Fibroblast of peridontal ligament (primary cell): ENCODE measurements around the gene PRDX5.
A peak's percentile ranks its signal among the peaks of the same experiment; 100 is the strongest.

ENCODE experiments used
- DNase-seq: peaks from one replicate; pipeline ENCODE4 v3.0.0-alpha.2; 2010; ENCODE audit errors: extremely low read depth

Gene PRDX5

DNA sequence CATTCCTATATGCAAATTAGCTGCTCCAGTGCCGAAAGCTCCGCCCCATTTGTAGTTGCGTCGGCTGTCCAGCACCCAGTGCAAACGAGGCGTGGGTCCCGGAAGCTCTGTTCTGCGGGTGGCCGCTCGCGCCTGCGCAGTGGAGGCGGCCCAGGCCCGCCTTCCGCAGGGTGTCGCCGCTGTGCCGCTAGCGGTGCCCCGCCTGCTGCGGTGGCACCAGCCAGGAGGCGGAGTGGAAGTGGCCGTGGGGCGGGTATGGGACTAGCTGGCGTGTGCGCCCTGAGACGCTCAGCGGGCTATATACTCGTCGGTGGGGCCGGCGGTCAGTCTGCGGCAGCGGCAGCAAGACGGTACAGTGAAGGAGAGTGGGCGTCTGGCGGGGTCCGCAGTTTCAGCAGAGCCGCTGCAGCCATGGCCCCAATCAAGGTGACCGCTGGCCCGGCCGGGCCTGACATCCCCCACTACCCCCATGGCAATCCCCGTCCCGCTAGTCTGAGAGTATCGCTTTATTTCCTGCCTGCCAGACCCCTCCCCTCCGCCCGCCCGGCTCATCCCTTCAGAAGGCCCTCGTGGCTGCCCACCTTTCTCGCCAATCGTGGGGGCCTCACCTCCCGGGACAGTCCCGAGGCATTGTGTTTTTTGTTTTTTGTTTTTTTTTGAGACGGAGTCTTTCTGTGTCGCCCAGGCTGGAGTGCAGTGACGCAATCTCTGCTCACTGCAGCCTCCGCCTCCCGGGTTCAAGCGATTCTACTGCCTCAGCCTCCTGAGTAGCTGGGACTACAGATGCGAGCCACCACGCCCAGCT, at the start of gene PRDX5:
TSS of gene PRDX5 (plus strand) at position 161 of the 805 bp plus-strand sequence. CDS start at position 256, 95 bp downstream.
- peak; percentile 94 for DNase-seq

DNA sequence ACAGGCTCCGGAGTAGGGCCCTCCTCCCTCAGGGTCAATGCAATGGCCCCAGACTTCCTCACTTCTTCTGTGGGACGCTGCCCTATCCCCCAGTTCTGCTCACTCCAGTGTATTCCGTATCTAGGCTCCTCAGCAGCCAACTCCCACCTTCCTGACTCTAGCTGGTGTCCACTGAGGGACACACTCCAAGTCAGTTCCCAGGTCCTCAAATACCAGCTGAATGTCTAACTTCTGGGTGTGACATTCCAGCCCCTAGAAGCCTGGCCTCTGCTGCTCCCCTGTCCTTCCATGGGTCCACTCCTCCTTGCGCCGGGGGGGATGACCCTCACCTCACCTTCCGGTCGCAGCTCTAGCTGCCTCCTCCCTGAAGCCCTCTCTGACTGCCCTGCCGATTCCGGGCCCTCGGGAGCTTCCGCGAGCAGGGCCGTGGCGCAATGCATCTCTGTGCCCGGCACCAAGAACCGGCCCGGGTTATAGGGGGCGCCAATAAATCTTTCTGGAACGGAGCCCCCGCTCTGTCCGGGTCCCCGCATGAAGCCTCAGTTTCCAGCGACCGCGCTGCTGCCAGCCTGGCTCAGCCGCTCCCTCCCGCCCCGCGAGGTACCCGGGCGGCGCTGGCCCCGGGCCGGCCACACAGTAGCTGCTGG, 48.9 kb upstream of the PRDX5 start:
- DNase-seq: peak; percentile 31

DNA sequence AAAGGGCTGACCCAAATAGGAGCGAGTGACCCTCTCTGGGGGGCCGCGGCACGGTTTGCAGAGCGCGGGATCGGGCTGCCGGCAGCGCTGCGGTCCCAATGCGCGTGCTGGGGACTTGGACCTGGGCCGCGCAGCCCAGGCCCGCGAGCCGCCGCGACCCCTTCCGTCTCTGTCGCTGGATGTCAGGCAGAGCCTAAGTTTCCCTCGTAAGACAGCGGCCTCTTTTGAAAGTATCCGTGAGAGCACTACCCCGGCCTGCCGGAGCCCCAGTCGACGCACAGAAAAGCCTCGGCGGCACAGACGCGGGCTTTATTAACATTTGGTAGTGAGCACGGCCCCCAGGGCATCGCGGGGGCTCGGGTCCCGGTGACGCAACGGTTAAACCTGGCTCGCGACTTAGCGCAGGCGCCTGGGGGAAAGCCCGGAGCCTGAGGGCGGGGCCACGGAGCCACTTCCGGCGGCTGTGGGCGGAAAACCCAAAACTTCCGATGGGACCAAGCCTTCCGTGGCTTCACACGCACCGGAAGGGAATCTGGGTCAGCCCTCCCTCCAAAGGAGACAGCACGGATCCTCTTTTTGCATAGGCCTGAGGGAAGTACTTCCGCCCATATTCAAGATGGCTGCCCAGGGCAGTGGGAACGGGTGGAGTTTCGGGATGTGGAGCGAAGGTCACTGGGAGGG, 48.2 kb upstream of the PRDX5 start:
- DNase-seq: peak; percentile 100

DNA sequence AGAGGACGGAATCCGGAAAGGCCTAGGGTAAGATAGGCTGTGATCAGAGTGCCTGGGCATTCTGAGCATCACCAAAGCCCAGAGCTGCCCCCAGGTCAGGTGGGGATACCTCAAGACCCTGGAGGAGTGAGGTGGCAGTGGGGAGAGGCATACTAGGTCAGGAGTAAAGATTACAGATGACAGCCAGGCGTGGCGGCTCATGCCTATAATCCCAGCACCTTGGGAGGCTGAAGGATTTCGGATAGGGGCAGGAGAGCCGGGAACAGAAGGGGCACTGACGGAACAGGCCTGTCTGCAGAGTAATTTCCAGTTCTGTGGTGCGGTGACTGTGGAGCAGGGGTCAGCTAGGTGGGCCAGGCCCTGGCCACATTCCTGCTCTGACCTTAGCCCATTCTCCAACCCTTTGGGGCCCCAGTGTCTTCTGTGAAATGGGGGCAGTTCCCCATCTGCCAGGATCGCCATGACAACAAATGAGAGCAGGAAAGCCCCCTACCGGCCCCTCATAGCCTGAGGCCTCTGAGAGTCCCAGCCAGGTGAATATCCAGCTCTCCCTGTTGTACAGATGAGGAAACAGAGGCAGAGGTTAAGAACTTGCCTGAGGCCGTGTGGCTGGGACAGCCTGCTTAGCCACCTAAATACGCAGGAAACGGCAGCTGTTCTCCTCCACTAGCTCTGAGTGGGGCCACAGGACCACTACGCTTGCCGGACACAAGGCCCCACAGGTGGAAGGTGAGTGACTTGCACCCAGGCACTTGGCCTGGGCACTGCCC, 42.7 kb upstream of the PRDX5 start:
- no peak for DNase-seq

DNA sequence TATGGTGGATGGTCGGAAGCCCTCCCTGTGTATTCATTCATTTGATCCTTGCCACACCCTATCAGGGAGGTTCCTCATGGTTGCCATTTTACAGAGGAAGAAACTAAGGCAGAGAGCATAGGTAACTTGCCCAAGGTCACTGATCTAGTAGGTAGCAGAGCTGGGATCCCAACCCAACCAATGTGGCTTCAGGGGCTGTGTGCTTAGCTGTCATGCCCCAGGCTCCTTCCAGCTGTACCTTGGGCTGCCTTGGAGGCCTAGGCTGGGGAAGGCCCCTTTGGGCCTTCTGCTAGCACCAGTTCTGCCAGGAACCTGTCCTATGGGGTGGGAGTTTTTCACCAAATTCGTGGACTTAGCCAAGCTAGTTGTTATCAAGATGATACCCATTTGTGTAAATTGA, 42.1 kb upstream of the PRDX5 start:
- no peak for DNase-seq

DNA sequence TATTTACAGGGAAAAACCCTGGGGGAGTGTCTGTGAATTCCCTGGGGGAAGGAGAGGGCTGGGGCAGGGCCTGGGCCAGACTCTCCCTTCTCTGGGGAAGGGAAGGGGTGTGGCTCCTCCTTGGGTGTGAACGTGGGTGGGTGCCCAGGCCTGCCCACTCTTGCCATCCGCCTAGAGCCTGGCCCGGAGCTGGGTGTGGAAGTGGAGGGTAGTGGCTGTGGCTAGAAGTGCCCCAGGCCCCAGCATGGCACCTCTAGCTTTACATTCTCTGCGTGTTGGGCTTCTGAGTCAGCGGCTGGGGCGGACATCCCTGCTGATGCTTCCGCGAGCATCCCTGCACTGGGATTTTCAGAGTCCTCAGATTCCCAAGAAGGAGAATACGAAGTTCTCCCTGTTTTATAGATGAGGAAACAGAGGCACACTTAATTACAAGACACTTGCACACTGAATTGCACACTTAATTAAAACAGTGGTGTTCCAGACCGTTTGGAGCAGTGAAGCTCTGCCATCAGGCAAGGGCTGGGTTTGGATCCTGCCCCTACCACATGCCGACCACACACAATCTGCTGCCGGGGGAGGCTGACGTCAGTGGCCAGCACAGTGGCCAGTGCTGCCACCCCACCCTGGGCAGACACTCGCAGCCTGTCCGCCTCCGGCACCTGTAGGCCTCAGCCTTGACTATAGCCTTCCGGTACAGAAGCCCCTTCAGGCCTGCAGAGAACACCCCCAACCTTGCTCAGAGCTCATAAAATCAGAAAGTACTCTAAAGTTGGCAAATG, 41.1 kb upstream of the PRDX5 start:
- no peak for DNase-seq

DNA sequence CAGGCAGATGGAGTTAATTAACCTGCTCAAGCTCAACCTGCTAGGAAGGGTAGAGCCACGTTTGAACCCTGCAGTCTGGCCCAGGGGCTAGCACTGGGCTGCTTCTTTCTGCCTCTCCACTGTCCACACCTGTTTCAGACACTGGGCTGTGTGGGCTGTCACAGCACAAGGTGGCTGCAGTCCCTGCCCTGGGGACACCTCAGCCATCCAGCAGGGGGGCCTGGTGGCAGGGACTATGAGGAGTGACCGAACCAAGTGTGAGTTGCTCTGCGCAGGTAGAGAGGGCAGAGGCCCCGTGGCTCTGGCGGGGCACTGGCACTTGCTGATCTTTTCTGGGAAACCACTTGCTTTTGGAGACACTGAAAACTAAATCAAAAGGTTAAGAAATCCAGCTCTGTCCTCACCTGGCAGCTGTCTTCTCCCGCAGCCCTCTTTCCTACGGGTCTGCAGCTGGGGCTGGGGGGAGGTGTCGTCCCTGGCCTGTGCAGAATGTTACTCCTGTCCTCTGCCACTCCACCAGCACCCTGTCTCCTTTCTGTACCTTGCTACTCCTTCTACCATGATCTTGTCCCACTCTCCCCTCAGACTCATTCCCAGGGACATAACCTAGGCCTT, 39.2 kb upstream of the PRDX5 start:
- no peak for DNase-seq

DNA sequence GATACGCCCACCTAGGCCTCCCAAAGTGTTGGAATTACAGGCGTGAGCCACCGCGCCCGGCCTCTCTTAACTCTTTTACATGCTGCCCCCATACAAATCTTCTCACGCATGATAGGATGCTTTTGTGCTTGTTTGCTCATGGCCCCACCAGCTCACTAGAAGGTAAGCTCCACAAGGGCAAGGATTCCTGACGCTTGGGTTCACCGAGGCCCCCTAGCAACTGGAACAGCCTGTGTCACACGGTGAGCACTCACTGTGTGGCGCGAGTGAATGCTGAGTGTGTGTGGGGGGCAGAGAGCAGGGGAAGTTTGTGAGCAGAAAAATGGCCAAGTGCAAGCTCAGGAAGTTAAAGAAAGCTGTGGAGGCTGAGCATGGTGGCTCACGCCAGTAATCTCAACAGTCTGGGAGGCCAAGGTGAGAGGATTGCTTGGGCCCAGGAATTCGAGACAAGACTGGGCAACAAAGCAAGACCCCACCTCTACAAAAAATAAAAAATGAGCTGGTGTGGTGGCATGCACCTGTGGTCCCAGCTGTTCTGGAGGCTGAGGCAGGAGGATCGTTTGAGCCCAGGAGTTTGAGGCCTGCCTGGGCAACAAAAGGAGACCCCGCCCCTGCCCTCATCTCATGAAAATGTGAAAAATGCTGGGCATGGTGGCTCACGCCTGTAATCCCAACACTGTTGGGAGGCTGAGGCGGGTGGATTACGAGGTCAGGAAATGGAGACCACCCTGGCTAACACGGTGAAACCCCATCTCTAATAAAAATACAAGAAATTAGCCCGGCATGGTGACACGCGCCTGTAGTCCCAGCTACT, 35.8 kb upstream of the PRDX5 start:
- no peak for DNase-seq

DNA sequence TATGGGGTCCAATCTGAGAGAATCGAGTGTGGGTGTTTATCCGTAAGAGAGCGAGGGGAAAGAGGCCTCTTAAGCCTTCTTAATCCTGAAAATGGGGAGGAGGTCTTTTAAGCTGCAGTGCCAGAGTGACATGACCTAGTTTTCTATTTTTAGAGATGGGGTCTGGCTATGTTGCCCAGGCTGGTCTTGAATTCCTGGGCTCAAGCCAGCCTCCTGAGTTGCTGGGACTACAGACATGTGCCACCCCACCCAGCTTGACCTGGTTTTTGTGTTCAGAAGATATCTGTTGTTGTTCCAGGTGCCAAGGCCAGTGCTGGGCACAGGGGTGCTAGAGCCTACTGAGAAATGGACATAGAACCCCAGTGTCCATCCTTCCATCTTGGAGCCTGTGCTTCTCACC, 34.8 kb upstream of the PRDX5 start:
- DNase-seq: no peak

DNA sequence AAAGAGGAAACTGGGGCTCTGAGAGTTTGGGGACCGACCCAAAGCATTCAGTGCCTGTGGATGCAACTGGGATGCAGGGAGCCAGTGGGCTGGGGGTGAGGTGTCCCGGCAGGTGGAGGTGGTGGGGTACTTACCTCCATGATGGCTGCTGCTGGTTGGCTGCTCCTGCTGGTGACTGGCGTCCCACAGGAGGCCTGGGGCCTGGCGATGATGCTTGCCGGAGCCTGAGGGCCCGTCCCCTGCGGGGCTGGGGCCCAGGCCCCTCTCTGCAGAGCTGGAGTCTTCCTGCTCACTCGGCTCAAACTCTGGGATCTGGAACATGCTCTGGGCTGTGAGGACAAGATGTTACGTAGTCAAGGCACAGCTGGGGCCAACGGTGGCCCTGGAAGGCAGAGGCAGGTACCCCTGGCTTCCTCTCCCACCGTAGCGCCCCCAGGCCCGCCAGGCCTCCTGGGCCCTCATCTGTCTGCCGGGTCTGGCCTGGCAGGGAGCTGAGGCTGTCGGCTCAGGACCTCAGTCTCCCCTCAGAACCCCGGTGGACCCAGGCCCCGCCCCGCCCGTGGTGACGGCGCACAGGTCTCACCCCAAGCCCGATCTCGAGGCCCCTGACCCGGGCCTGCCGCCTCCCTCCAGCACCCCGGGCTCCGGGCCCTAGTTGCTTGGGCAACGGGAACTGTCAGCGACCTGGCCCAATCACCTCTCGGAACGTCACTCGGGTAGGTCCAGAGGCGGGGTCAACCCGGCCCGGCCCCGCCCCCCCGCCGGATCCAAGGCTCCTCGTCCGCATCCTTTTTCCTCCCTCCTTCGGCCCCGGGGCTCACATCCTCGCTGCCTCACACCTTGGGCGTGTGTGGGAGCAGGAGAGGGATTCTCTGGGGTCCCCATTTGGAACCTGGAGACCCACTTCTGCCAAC, 33.6 kb upstream of the PRDX5 start, which contains the start of gene BAD:
TSS of gene BAD (minus strand) at position 618 of the 914 bp plus-strand sequence. CDS start at position 321, 297 bp downstream.
- peak; percentile 88 for DNase-seq

DNA sequence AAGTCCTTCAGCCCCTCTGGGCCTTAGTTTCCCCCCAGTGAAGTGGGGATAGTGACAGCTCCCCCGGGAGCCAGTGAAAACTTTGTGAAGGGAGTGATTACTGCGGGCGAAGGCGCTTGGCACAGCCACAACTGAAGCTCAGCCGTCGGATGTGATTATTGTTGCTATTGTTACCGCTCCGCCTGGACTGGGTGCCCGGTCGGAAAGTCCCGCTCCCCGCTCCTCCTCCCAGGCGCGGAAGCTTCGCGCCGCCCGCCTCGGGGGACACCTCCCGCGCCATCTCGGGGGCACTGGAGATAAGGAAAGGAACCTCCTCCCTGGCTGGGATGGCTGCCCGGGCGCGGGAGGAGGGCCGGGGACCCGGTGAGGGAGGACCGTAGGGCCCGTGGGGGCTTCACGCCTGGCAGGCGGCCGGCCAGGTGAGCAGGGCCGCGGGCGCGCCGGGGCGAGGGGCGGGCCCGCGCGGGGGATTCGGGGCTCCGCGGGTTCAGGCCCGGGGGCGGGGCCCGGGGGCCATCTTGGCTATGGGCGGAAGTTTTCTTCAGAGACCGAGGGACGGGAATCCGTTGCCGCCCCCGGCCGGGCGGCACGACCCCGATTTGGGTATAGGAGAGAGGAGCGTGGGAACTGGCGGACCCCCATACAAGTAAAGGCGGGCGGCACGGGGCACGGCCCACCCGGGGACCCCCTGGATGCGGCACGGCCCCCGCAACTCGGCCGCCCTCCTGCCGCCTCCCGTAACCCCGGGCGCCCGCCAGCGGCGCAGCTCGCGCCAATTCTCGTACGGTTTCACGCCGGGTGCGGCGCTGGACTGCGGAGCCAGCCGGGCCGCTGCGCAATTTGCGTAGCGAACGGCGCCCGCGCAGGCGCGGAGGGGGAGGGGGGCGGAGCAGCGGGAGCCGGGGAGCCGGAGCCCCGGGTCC, 32.7 kb upstream of the PRDX5 start, which contains the start of gene GPR137:
TSS of gene GPR137 (plus strand) at position 887 of the 923 bp plus-strand sequence. CDS start 677 bp downstream, outside the sequence.
- DNase-seq: peak; percentile 55

DNA sequence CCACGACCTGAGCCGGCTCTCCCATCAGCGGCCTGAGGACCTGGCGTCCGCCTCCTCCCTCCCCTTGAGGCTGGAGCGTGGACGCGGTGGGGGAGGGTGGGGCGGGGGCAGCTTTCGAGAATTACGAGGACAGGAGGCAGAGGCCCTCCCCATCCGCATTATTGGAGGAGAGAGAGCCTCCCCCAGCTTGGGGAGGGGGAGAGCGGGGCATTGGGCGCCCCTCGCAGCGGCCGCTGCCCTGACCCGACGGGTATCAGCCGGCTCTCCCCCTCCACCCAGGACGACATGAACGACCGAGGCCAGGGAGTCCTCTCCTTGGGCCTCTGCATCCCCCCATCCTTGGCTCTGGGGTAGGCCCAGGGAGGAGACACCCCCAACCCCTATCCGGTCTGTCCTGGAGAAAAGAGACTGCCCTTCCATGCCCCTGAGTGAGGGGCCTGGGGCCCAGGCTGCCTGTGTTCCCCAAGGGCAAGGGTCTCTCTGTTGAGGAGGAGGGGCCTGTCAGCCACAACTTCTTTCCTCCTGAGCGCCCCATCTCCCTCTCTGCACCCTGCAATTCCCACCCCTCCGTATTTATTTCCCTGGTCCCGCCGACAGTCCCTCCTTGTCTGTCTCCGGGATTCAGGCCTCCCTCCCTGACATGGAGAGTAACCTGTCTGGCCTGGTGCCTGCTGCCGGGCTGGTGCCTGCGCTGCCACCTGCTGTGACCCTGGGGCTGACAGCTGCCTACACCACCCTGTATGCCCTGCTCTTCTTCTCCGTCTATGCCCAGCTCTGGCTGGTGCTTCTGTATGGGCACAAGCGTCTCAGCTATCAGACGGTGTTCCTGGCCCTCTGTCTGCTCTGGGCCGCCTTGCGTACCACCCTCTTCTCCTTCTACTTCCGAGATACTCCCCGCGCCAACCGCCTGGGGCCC, 31.8 kb upstream of the PRDX5 start:
- no peak for DNase-seq

DNA sequence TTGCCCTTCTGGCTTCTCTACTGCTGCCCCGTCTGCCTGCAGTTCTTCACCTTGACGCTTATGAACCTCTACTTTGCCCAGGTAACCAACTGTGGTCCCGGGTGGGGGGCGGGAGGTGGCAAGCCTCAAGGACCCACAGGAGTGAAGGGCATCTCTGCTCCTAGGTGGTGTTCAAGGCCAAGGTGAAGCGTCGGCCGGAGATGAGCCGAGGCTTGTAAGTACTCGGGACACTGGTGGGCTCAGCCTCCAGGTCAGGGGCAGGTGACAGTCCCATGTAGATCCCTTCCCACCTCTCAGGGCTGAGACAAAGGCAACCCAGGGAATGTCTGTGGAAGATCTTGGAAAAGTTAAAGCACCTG, 31.1 kb upstream of the PRDX5 start:
- no peak for DNase-seq

DNA sequence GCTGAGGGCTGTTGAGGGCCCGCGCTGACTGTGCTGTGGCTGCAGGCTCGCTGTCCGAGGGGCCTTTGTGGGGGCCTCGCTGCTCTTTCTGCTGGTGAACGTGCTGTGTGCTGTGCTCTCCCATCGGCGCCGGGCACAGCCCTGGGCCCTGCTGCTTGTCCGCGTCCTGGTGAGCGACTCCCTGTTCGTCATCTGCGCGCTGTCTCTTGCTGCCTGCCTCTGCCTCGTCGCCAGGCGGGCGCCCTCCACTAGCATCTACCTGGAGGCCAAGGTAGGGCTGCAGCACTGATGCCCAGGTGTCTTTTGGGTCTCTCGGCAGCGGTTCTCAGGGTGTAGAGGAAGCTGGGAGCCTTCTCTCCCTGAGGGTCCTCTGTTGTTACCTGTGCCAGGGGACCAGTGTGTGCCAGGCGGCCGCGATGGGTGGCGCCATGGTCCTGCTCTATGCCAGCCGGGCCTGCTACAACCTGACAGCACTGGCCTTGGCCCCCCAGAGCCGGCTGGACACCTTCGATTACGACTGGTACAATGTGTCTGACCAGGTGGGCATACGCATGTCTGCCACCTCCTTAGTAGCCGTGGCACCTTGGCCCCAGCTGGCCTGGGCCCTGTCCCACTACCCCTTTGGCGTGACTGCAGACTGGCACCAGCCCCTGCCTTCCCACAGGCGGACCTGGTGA, 30.1 kb upstream of the PRDX5 start:
- DNase-seq: no peak

DNA sequence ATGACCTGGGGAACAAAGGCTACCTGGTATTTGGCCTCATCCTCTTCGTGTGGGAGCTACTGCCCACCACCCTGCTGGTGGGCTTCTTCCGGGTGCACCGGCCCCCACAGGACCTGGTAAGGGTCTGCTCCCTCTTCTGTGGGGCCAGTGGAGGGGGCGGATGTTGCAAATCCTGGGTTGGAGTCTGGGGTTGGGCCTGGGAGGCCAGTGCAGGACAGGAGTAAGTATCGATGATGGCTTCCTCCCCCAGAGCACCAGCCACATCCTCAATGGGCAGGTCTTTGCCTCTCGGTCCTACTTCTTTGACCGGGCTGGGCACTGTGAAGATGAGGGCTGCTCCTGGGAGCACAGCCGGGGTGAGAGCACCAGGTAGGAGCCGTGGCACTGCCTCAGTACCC, 29.6 kb upstream of the PRDX5 start:
- DNase-seq: no peak

DNA sequence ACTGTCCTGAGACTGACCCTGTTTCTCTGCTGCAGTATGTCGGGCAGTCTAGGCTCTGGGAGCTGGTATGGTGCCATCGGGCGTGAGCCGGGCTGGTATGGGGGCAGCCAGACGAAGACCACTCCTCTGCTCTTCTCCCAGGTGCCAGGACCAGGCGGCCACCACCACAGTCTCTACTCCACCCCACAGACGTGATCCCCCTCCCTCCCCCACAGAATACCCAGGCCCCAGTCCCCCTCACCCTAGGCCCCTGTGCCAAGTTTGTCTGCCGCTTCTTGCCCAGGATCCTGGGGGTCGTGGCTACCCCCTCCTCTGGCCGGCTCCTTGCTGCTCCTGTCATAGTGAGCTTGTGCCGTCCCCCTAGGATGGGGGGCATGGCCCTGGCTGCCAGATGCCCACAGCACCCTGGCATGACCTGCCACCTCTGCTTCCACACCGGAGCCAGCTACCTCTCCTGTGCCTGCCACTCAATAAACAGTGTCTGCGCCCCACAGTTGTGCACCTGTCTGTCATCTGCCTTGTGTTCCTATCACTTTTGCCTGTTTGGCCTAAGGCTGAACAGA, 28.8 kb upstream of the PRDX5 start:
- DNase-seq: no peak
